Esophagus muscularis mucosa (tissue), 4 donors: Measurements from ENCODE around the gene THOC6. TPM values are rescaled to one million over a fixed set of nuclear protein-coding genes. Genes with fewer than 3 reads are reported as not detected.
"Not testable (repeated sequence)": the region's sequence is repeated elsewhere in the genome, so short reads cannot be mapped to it uniquely, and the experiment has no call there.

Experiments used
- DNase-seq: peaks from one replicate; pipeline ENCODE4 v3.0.0-alpha.2; 2017; ENCODE audit errors: extremely low spot score
- H3K27ac ChIP-seq, 4 donors: fragments of 200-600 bp; sonication (generic); replicated peaks in 1 of 4; 1 replicate in 3 of 4; 2 replicates in 1 of 4; pipeline ENCODE4 v1.5.1; 2016 to 2019; ENCODE audit warnings: mild to moderate bottlenecking in 1 of 4
- H3K27me3 ChIP-seq, 4 donors: fragments of 200-600 bp; sonication (generic); one replicate each; pipeline versions ENCODE4 v1.5.1 to v1.6.0; 2016 to 2019
- H3K36me3 ChIP-seq, 4 donors: fragments of 200-600 bp; sonication (generic); one replicate each; pipeline ENCODE4 v1.5.1; 2016 to 2019
- H3K4me1 ChIP-seq, 4 donors: fragments of 200-600 bp; sonication (generic); one replicate each; pipeline ENCODE4 v1.5.1; 2016 to 2019
- H3K4me3 ChIP-seq, 4 donors: fragments of 200-600 bp; sonication (generic); 1 replicate in 2 of 4; 2 replicates in 2 of 4; pipeline ENCODE4 v1.5.1; 2016 to 2019; ENCODE audit warnings: mild to moderate bottlenecking in 4 of 4, moderate library complexity in 1 of 4
- H3K9me3 ChIP-seq, 4 donors: fragments of 200-600 bp; sonication (generic); 1 replicate in 3 of 4; 2 replicates in 1 of 4; pipeline ENCODE4 v1.5.1; 2016 to 2019
- CTCF ChIP-seq, 3 experiments: fragments of 200-600 bp in 2 of 3; fragments of 450-650 bp in 1 of 3; sonication (generic) in 2 of 3; IDR thresholded peaks; one replicate each; pipeline ENCODE4 v1.5.1; 2017 to 2019; ENCODE audit warnings: antibody characterized with exemption in 3 of 3, mild to moderate bottlenecking in 2 of 3, moderate library complexity in 1 of 3
- EP300 ChIP-seq: sonication (generic); formaldehyde crosslinking; IDR thresholded peaks from one replicate; pipeline ENCODE4 v1.6.1; 2017; ENCODE audit warnings: antibody characterized with exemption
- POLR2A ChIP-seq: fragments of 450-650 bp; IDR thresholded peaks from one replicate; pipeline ENCODE4 v1.6.1; 2017; ENCODE audit warnings: antibody characterized with exemption, moderate library complexity, mild to moderate bottlenecking, low read depth
- POLR2AphosphoS5 ChIP-seq, 2 donors: sonication (generic); formaldehyde crosslinking; IDR thresholded peaks; one replicate each; pipeline ENCODE4 v1.6.1; 2017; ENCODE audit warnings: antibody characterized with exemption in 2 of 2
- WGBS: methylation state at CpG from one replicate; pipeline ENCODE4 v1.1.5; 2018; 5-methylcytosine and 5-hydroxymethylcytosine counted together
- intact Hi-C: fragments of 100-400 bp; cut with DNase I; formaldehyde crosslinking; loops from one replicate; pipeline ENCODE4 v1.15.1; 2023
- total RNA-seq, 4 donors: library from RNA; depleted of rRNA; stranded (reverse); fragments of >200 nt; gene quantifications; one replicate each; pipeline versions ENCODE4 v1.1.0 to v1.2.1, GENCODE V29; 2016

The THOC6 gene
- total RNA-seq, 4 donors from 2014 or later, result 14.1 to 27.9 (median 23.0) TPM

- H3K27me3 ChIP-seq, result peaks cover 0 to 10% (median 0%) of the 10 kb centered on the region in 4 donors
- intact Hi-C loops, result no loop called here
- H3K27ac ChIP-seq, result no peak overlapping the region
- H3K4me3 ChIP-seq, result no peak overlapping the region
- no peaks in the 10 kb centered on the region for H3K9me3 ChIP-seq
- TF ChIP-seq EP300 (no peak), POLR2AphosphoS5 (IDR thresholded peaks at IDR 0.05) (no peak), POLR2A (no peak), CTCF (IDR thresholded peaks at IDR 0.05) (no peak)
- 92% methylated on average over 8 of the region's 9 CpGs for WGBS
- H3K4me1 ChIP-seq, result peaks cover 3 to 22% (median 13%) of the 10 kb centered on the region in 4 donors
- no peak for DNase-seq
- H3K36me3 ChIP-seq, result peaks cover 0 to 21% (median 2%) of the 10 kb centered on the region in 4 donors
Observed at GRCh38 chr16:3070608-3071111, 46.8 kb downstream of the THOC6 start.

- 91% methylated on average over 7 of the region's 7 CpGs for WGBS
- peaks cover 1 to 16% (median 4%) of the 10 kb centered on the region in 4 donors for H3K4me1 ChIP-seq
- H3K9me3 ChIP-seq, result no peaks in the 10 kb centered on the region
- peaks cover 0 to 10% (median 0%) of the 10 kb centered on the region in 4 donors for H3K27me3 ChIP-seq
- intact Hi-C loops, result no loop called here
- peaks cover 0 to 21% (median 2%) of the 10 kb centered on the region in 4 donors for H3K36me3 ChIP-seq
- DNase-seq, result no peak
- no peak overlapping the region for H3K27ac ChIP-seq
- TF ChIP-seq CTCF (IDR thresholded peaks at IDR 0.05), result no peak
- no peak for TF ChIP-seq EP300
- no peak for TF ChIP-seq POLR2AphosphoS5 (IDR thresholded peaks at IDR 0.05)
- no peak for TF ChIP-seq POLR2A
- no peak overlapping the region for H3K4me3 ChIP-seq
Observed at GRCh38 chr16:3071655-3072054, 47.8 kb downstream of the THOC6 start.

- 81% methylated on average over 4 of the region's 4 CpGs for WGBS
- DNase-seq, H3K9me3 ChIP-seq, H3K4me3 ChIP-seq, H3K27me3 ChIP-seq, H3K27ac ChIP-seq, intact Hi-C loops: not testable (repeated sequence)
- Histone ChIP-seq H3K36me3 (peaks cover 0 to 25% (median 2%) of the 10 kb centered on the region in 4 donors), H3K4me1 (peaks cover 0 to 13% (median 4%) of the 10 kb centered on the region in 4 donors)
Observed at GRCh38 chr16:3072148-3072547, 48.3 kb downstream of the THOC6 start.

GRCh38 chr16:3072576-3073263 lies 48.9 kb downstream of the THOC6 start:
- intact Hi-C loops, H3K9me3 ChIP-seq, H3K27ac ChIP-seq, DNase-seq, H3K27me3 ChIP-seq, H3K4me3 ChIP-seq: not testable (repeated sequence)
- 50% methylated on average over 3 of the region's 18 CpGs for WGBS
- peaks cover 0 to 13% (median 4%) of the 10 kb centered on the region in 4 donors for H3K4me1 ChIP-seq
- peaks cover 0 to 28% (median 2%) of the 10 kb centered on the region in 4 donors for H3K36me3 ChIP-seq

- no peak for DNase-seq
- Histone ChIP-seq H3K27me3 (peaks cover 0 to 10% (median 0%) of the 10 kb centered on the region in 4 donors), H3K9me3 (no peaks in the 10 kb centered on the region), H3K4me3 (no peak overlapping the region), H3K27ac (no peak overlapping the region), H3K36me3 (peaks cover 0 to 25% (median 2%) of the 10 kb centered on the region in 4 donors), H3K4me1 (peaks cover 0 to 13% (median 4%) of the 10 kb centered on the region in 4 donors)
- TF ChIP-seq EP300, result no peak
- no peak for TF ChIP-seq CTCF (IDR thresholded peaks at IDR 0.05)
- no peak for TF ChIP-seq POLR2AphosphoS5 (IDR thresholded peaks at IDR 0.05)
- TF ChIP-seq POLR2A, result no peak
- 88% methylated on average over 7 of the region's 7 CpGs for WGBS
- intact Hi-C loops, result no loop called here
Observed at GRCh38 chr16:3073448-3073847, 49.6 kb downstream of the THOC6 start.
